Endothelial cell of umbilical vein (primary cell): Measurements from ENCODE around the gene LMNTD1. TPM values are rescaled to one million over a fixed set of nuclear protein-coding genes. Genes with fewer than 3 reads are reported as not detected.

ENCODE experiments used
- BruUV-seq: library from RNA; stranded (reverse); fragments of 400-500 nt; replicated peaks from 2 replicates; lab custom pipeline; 2021; lab: Mats Ljungman, UMichigan
- CTCF ChIA-PET: fragments of 300-600, 350-600 bp; sonication (Branson Sonifier 250); formaldehyde crosslinking; loops from one replicate; lab custom pipeline; 2021; ENCODE audit warnings: antibody characterized with exemption, inconsistent platforms; lab: Charles Lee
- POLR2A ChIA-PET: fragments of 300-600, 350-600 bp; sonication (Branson Sonifier 250); formaldehyde crosslinking; loops from one replicate; lab custom pipeline; 2021; ENCODE audit warnings: antibody characterized with exemption, inconsistent platforms; lab: Charles Lee
- DNase-seq: peaks from one replicate; pipeline ENCODE4 v3.0.0-alpha.2; 2011; ENCODE audit warnings: low read depth, low spot score
- FAIRE-seq: peaks from 2 replicates; lab custom pipeline; 2011; peaks lifted over from hg19 to GRCh38; lab: Jason Lieb, UNC
- H2AFZ ChIP-seq: 2 replicates; pipeline ENCODE4 v1.6.0; 2012; ENCODE audit warnings: low read depth, low read length, control low read depth, inconsistent platforms
- H3K27ac ChIP-seq: 2 replicates; pipeline ENCODE4 v1.5.1; 2011; ENCODE audit warnings: low read depth, mild to moderate bottlenecking, control low read depth, low read length, moderate library complexity; ENCODE audit not compliant: insufficient read depth
- H3K27me3 ChIP-seq, 2 experiments: 2 replicates each; pipeline versions ENCODE4 v1.6.0 to v1.6.1; 2011; ENCODE audit warnings: low read length in 2 of 2, mixed read lengths in 1 of 2; ENCODE audit not compliant: control insufficient read depth in 2 of 2, insufficient read depth in 2 of 2
- H3K36me3 ChIP-seq, 2 experiments: 2 replicates in 1 of 2; 3 replicates in 1 of 2; pipeline ENCODE4 v1.5.1; 2011; ENCODE audit warnings: low read length in 2 of 2, mild to moderate bottlenecking in 1 of 2, moderate library complexity in 1 of 2; ENCODE audit not compliant: control insufficient read depth in 2 of 2, insufficient read depth in 2 of 2; ENCODE audit errors: extremely low read depth in 1 of 2
- H3K4me1 ChIP-seq: 3 replicates; pipeline ENCODE4 v1.5.1; 2011; ENCODE audit warnings: mild to moderate bottlenecking, low read length; ENCODE audit not compliant: control insufficient read depth, insufficient read depth; ENCODE audit errors: extremely low read depth
- H3K4me2 ChIP-seq: 2 replicates; pipeline ENCODE4 v1.6.1; 2011; ENCODE audit warnings: low read length, control low read depth, mixed read lengths; ENCODE audit not compliant: insufficient read depth
- H3K4me3 ChIP-seq, 3 experiments: fragments of 200-600 bp in 1 of 3; sonication (generic), shearing (Covaris generic) in 1 of 3; replicated peaks in 1 of 3; 2 replicates each; pipeline ENCODE4 v1.5.1; 2011 to 2016; ENCODE audit warnings: control low read depth in 3 of 3, low read length in 3 of 3, mild to moderate bottlenecking in 2 of 3, inconsistent platforms in 1 of 3, low read depth in 1 of 3, moderate library complexity in 1 of 3; ENCODE audit not compliant: insufficient read depth in 1 of 3
- H3K79me2 ChIP-seq: 2 replicates; pipeline ENCODE4 v1.6.0; 2012; ENCODE audit warnings: low read length, inconsistent platforms; ENCODE audit not compliant: control insufficient read depth, insufficient read depth
- H3K9ac ChIP-seq: replicated peaks from 2 replicates; pipeline ENCODE3; 2011; ENCODE audit warnings: low read length, control low read depth; ENCODE audit not compliant: insufficient read depth; ENCODE audit errors: extremely low read depth
- H3K9me1 ChIP-seq: replicated peaks from 3 replicates; pipeline ENCODE4 v1.6.0; 2011; ENCODE audit warnings: mild to moderate bottlenecking, low read length; ENCODE audit not compliant: control insufficient read depth, insufficient read depth; ENCODE audit errors: extremely low read depth
- H3K9me3 ChIP-seq: replicated peaks from 2 replicates; pipeline ENCODE4 v1.5.1; 2012; ENCODE audit warnings: low read length, inconsistent platforms; ENCODE audit not compliant: control insufficient read depth, insufficient read depth
- H4K20me1 ChIP-seq: replicated peaks from 2 replicates; pipeline ENCODE3; 2011; ENCODE audit warnings: mild to moderate bottlenecking, low read length; ENCODE audit not compliant: control insufficient read depth, insufficient read depth; ENCODE audit errors: extremely low read depth
- CTCF ChIP-seq, 2 donors: IDR thresholded peaks; 1 replicate in 1 of 2; 2 replicates in 1 of 2; pipeline ENCODE4 v1.5.1; 2011; ENCODE audit warnings: low read length in 2 of 2, mild to moderate bottlenecking in 2 of 2, moderate library complexity in 2 of 2, control low read depth in 1 of 2, inconsistent platforms in 1 of 2, low read depth in 1 of 2; ENCODE audit not compliant: insufficient read depth in 1 of 2; ENCODE audit errors: extremely low read depth in 1 of 2
- EZH2 ChIP-seq: IDR thresholded peaks from 2 replicates; pipeline ENCODE4 v1.6.1; 2012; ENCODE audit warnings: borderline replicate concordance, low read depth, mild to moderate bottlenecking, moderate library complexity, low read length, inconsistent platforms; ENCODE audit not compliant: severe bottlenecking
- FOS ChIP-seq: IDR thresholded peaks from 2 replicates; pipeline ENCODE4 v1.6.1; 2011; ENCODE audit warnings: mild to moderate bottlenecking, low read length, moderate library complexity, borderline replicate concordance; ENCODE audit not compliant: insufficient read depth
- GATA2 ChIP-seq: IDR thresholded peaks from 2 replicates; pipeline ENCODE4 v1.7.0; 2011; ENCODE audit warnings: low read depth, mild to moderate bottlenecking, moderate library complexity, mixed read lengths, low read length; ENCODE audit not compliant: insufficient read length, insufficient read depth
- JUN ChIP-seq: IDR thresholded peaks from 2 replicates; pipeline ENCODE4 v1.6.1; 2011; ENCODE audit warnings: borderline replicate concordance, low read depth; ENCODE audit not compliant: insufficient read length, insufficient read depth
- MAX ChIP-seq: IDR thresholded peaks from 2 replicates; pipeline ENCODE4 v1.6.1; 2011; ENCODE audit not compliant: insufficient read depth, insufficient read length
- MYC ChIP-seq: IDR thresholded peaks from one replicate; pipeline ENCODE4 v1.6.1; 2011; ENCODE audit warnings: mild to moderate bottlenecking, low read depth, low read length
- POLR2A ChIP-seq: IDR thresholded peaks from 2 replicates; pipeline ENCODE4 v1.6.1; 2012; ENCODE audit warnings: low read depth, mild to moderate bottlenecking, control low read depth, low read length
- POLR2AphosphoS5 ChIP-seq: IDR thresholded peaks from 2 replicates; pipeline ENCODE4 v1.6.1; 2012; ENCODE audit warnings: low read depth, mild to moderate bottlenecking, control low read depth, low read length, moderate library complexity; ENCODE audit not compliant: insufficient read depth
- dilution Hi-C: fragments of 300-500 bp; cut with MboI; formaldehyde crosslinking; loops from one replicate; pipeline ENCODE4 v1.15.0; 2019; ENCODE audit warnings: low sequenced_read_pairs; ENCODE audit not compliant: extremely low pct_ligation_motif_present
- intact Hi-C: fragments of 100-400 bp; cut with micrococcal nuclease; formaldehyde crosslinking; loops from one replicate; pipeline ENCODE4 v1.10.0; 2022
- polyA plus RNA-seq, 4 experiments: library from polyadenylated mRNA; depleted of rRNA in 3 of 4; stranded (reverse) in 3 of 4; unstranded in 1 of 4; fragments of >200 nt; gene quantifications; 2 replicates each; pipeline versions ENCODE4 v1.2.1 to v1.2.3, GENCODE V29; 2011 to 2012; ENCODE audit warnings: missing spikeins in 1 of 4
- total RNA-seq: library from RNA; stranded (reverse); gene quantifications from 2 replicates; pipeline ENCODE4 v1.2.3, GENCODE V29; 2021

LMNTD1 gene
- total and polyA plus RNA-seq, 2 donors (not counting 3 experiments of a cell fraction or from before 2014, with no cell fraction given): not detected

GRCh38 chr12:25477217-25477616 is 75.9 kb downstream of the LMNTD1 start:
- dilution Hi-C loops: no loop called here
- Histone ChIP-seq H3K27me3 (no peaks in the 10 kb centered on the region), H4K20me1 (no peaks in the 10 kb centered on the region), H3K27ac (no peak overlapping the region), H3K4me2 (no peak overlapping the region), H3K4me3 (no peak overlapping the region), H3K9me3 (no peaks in the 10 kb centered on the region), H3K36me3 (no peaks in the 10 kb centered on the region), H3K9me1 (no peaks in the 10 kb centered on the region), H3K9ac (no peak overlapping the region), H3K79me2 (no peaks in the 10 kb centered on the region), H3K4me1 (no peaks in the 10 kb centered on the region), H2AFZ (no peak overlapping the region)
- intact Hi-C loops: no loop called here
- BruUV-seq: no TSS peak
- TF ChIP-seq JUN (no peak), GATA2 (no peak), CTCF (IDR thresholded peaks at IDR 0.05; ENCODE audit: extremely low read depth in 1 of 2, insufficient read depth in 1 of 2, low read depth in 1 of 2, low read length in 2 of 2) (no peak), EZH2 (no peak), POLR2A (no peak), FOS (no peak), POLR2AphosphoS5 (no peak)
- POLR2A ChIA-PET: no interaction called here
- FAIRE-seq (no peak), DNase-seq (no peak)
- CTCF ChIA-PET: no interaction called here

- FAIRE-seq: no peak
- BruUV-seq: no TSS peak
These were observed 80.6 kb downstream of the LMNTD1 start for GRCh38 chr12:25472453-25472852.

More at GRCh38 chr12:25472453-25472852, 80.6 kb downstream of the LMNTD1 start:
- H3K4me2 ChIP-seq: no peak overlapping the region
- POLR2A ChIA-PET: no interaction called here
- no peak overlapping the region for H3K4me3 ChIP-seq
- no peaks in the 10 kb centered on the region for H3K4me1 ChIP-seq
- H3K27ac ChIP-seq: no peak overlapping the region
- no peaks in the 10 kb centered on the region for H4K20me1 ChIP-seq
- TF ChIP-seq FOS (no peak), POLR2AphosphoS5 (no peak), MYC (no peak), MAX (no peak), GATA2 (no peak), EZH2 (no peak), JUN (no peak), POLR2A (no peak), CTCF (IDR thresholded peaks at IDR 0.05; ENCODE audit: extremely low read depth in 1 of 2, insufficient read depth in 1 of 2, low read depth in 1 of 2, low read length in 2 of 2) (no peak)
- no peak overlapping the region for H2AFZ ChIP-seq
- H3K79me2 ChIP-seq: no peaks in the 10 kb centered on the region
- H3K27me3 ChIP-seq: no peaks in the 10 kb centered on the region
- H3K9me3 ChIP-seq: no peaks in the 10 kb centered on the region
- H3K36me3 ChIP-seq: no peaks in the 10 kb centered on the region
- H3K9ac ChIP-seq: no peak overlapping the region
- CTCF ChIA-PET: no interaction called here
- intact Hi-C loops: no loop called here
- no peaks in the 10 kb centered on the region for H3K9me1 ChIP-seq
- dilution Hi-C loops: no loop called here
- no peak for DNase-seq
